GM19023 (cell line): ENCODE data around the gene CELF1.

Experiments
- ATAC-seq: cut with Tn5 transposase; IDR thresholded peaks from one replicate; pipeline ENCODE4 v1.9.1; 2021; ENCODE audit warnings: mild to moderate bottlenecking, moderate library complexity; ENCODE audit not compliant: unreplicated experiment

The CELF1 gene

DNA sequence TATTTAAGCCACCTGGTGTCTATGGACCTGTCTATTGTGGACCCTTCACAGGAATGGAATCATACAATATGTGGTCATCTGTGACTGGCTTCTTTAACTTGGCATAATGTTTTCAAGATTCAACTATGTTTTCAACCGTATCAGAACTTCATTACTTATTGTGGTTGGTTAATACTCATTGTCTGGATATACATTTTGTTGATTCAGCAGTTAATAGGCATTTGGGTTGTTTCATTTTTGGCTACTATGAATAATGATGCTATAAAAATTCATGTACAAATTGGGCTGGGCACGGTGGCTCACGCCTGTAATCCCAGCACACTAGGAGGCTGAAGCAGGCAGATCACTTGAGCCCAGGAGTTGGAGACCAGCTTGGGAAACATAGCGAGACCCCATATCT lies 101.5 kb downstream of the CELF1 start:
- ATAC-seq = no peak

DNA sequence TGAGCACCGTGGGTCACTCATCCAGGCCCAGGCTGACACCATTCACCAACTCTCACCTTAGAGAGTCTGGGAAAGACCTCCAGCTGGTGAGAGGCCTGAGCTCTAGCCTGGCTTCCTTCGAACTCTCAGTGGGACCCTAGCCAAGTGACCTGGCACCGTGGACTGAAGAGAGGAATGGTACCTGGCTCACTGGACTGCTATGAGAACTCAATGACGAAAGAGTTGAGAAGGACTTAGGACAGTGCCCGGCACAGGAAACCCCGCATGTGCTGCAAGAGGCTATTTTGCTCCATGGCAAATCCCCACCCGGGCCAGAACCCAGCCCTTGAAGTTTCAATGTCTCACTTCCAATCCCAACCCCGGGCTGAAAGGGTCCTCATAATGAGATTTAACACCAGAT lies 103.4 kb downstream of the CELF1 start:
- ATAC-seq = no peak

DNA sequence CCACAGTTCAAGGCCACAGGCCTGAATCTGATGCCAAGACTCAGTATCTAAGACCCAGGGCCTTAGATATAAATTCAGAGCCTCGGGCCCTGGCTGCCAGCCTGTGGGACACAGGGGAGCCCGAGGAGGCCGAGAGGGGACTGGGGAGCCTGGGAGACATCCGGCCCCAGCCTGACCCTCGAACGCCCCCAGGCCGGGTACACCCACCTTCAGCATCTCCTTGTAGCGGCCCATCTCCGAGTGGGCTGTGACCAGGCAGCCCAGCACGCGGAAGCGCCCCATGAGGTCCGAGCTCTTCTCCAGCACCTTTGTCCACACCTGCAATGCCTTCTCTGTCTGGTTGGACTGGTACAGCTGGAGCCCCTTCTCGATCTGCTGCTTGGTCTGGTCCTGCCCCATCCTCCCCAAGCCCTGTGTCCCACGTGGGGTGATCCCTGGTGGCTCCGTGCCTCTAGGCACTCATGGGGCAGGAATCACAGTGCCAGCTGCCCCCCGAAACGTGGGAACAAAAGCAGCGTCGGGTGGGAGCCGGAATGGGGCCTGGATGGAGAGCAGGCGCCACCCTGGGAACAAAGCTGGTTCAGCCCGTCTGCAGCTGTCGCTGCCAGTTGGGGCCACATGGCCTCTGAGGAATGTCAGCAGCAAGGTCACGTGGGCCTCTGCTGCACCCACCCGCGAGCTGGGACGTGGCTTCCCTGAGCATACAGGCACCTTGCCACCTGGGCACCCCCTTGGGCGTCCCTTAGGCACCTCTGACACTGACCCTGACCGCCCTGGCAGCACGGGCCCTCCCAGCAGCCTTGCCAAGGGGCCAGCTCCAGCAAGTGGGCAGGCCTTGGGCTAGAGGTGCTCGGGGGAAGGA lies 104.1 kb downstream of the CELF1 start, which contains the start of gene RAPSN:
RAPSN (minus strand) TSS at position 571 of the 862 bp plus-strand sequence; CDS start at position 399, 172 bp downstream.
- no peak for ATAC-seq

DNA sequence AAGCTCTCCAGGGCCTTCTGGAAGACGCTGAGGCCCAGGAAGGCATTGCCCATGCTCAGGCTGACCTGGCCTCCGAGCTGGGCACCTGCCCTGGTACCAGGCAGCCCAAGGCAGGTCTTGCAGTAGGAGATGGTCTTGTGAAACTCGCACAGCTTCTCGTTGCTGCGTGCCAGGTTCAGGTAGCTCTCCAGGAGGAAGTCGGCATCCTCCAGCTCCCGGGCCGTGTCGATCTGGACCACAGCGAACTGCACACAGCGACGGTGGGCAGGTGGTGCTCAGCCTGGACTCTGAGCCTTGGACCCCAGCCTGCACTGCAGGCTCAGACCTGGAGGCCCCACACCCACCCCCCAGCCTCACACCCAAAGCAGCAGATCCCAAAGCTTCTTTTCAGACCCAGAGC lies 105.0 kb downstream of the CELF1 start:
- no peak for ATAC-seq

DNA sequence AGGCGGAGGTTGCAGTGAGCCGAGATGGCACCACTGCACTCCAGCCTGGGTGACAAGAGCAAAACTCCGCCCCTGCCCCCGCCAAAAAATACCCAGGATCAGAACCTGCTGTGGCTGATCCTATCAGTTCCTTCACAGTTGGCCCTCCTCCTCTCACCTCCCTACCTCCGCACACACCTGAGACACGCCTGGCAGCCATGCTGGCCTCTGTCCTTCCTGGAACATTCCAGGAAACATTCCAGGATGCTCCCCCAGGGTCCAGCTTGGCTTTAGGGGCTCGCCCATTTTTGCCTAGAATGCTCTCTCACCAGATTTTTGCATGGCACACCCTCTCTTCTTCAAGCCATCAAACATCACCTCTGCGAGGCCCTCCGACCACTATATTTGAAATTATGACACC lies 106.1 kb downstream of the CELF1 start:
- no peak for ATAC-seq

DNA sequence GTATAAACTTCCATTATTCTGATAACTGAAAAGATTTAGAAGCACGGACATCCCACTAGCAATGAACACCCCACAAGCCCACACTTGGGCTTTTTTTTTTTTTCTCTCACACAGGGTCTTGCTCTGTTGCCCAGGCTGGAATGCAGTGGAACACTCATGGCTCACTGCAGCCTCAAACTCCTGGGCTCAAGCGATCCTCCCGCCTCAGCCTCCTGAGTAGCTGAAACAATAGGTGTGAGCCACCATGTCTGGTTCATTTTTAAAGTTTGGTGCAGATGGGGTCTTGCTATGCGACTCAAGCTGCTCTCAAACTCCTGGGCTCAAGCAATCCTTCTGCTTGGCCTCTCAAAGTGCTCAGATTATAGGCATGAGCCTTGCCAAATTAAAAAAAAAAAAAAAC lies 107.1 kb downstream of the CELF1 start:
- no peak for ATAC-seq

GRCh38 chr11:47443817-47444216 lies 109.1 kb downstream of the CELF1 start:
- ATAC-seq = no peak

DNA sequence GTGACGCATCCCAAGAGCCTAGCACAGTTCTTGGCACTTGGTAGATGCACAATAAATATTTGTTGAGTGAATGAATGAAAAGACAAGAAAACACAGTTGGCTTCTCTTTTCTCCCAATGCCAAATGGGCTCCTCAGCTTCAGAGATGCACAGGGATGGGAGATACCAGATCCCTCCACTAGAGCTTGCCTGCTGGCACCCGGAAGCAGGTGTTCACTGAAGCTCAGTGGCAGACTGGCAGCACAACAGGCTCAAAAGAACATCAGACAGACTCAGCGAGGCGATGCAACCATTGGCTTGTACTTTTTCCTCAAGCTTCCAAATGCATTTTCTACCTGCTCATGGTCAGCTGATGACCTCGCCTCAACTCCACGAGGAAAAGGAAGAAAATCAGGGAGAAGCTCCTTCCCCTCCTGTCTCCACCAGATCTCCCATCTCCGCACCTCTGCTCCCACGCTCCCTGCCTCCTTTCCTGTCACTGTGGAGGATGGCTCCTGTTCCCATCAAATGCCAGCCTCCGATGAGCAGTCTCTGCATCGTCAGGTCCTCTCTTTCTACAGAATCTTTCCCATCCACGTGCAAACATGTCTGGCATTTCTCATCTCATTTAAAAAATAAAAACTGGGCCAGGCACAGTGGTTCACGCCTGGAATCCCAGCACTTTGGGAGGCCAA lies 109.8 kb downstream of the CELF1 start:
- no peak for ATAC-seq

GRCh38 chr11:47442514-47442913 lies 110.4 kb downstream of the CELF1 start:
- ATAC-seq = no peak

GRCh38 chr11:47441421-47441820 lies 111.5 kb downstream of the CELF1 start:
- ATAC-seq = no peak

- ATAC-seq = no peak
Measured at GRCh38 chr11:47440054-47440476, 112.9 kb downstream of the CELF1 start.

- ATAC-seq = no peak
Measured at GRCh38 chr11:47438721-47439120, 114.2 kb downstream of the CELF1 start.

DNA sequence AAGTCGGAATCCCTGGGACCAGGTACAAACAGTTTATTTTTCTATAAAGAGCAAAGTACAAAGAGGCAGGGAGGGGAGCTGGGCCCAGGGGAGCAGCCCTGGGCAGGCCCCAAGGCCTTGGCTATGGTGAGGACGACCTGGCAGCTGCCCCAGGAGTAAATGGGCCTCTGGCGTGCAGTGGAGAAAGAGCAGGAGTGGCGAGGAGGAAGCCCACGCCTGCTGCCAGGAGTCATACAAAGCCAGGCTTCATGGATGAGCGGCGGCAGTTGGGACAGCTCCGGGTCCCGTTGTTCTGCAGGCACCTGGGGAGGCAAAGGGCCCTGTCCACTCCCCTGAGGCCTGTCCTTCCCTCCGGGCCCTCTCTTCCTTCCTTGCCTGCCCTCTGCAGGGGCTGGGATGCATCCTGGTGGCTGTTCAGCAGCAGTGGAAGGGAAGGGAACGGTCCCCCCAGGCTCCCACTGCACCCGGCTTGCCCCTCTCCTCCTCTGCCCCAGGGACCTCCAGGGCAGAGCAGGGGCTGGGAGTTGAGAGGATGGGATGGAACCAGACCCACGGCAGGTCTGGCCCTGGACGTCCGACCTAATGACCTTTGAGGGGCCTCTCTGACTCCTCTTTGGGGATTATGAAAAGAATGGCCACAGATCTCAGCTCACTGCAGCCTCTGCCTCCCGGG lies 115.0 kb downstream of the CELF1 start:
- no peak for ATAC-seq

DNA sequence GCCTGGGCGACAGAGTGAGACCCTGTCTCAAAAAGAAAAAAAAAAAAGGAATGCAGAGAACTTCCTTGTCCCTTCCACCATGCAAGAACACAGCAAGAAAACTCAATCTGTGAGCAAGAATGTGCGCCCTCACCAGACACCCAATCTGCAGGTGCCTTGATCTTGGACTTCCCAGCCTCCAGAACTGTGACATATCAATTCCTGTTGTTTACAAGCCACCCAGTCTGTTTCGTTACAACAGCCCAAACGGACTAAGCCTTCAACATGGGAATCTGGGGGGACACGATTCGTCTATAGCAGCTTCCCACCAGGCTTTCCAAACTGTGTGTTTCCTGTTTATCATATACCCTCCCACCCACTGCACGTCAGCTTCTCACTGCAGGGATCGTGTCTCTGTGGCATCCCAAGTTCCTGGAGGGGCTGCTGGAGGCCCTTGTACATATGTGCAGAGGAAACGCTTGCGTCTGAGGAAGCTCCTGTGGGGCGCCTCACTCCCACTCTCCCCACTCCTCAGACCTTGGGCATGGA lies 115.7 kb downstream of the CELF1 start:
- ATAC-seq = no peak

GRCh38 chr11:47436726-47437125 lies 116.2 kb downstream of the CELF1 start:
- no peak for ATAC-seq

- no peak for ATAC-seq
Measured at GRCh38 chr11:47435687-47436086, 117.2 kb downstream of the CELF1 start.

DNA sequence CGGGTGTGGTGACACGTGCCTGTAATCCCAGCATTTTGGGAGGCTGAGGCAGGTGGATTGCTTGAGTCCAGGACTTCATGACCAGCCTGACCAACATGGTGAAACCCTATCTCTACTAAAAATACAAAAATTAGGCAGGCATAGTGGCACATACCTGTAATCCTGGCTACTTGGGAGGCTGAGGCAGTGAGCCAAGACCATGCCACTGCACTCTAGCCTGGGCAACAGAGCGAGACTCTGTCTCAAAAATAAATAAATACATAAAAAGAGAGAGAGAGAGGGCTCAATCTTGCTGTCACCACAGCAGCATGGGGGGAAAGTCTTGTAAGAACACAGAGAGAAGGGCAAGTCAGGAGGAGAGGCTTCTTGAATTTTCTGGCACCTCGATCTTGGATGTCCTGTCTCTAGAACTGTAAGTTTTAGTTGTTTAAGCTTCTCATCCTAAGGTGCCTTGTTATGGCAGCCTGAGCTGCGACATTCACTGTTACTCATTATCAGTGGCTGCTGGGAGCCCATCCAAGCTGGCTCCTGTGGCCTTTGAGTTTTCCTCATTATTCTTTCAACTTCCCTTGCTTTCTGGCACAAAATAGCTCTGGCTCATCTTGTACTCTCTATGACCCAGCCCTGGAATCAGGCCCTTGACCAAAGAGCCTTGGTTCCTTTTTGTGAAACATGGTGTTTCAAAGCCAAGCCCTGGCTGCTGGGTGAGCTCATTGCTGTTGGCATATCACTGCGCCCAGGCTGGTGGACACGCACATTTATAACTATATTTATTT lies 118.7 kb downstream of the CELF1 start:
- no peak for ATAC-seq

DNA sequence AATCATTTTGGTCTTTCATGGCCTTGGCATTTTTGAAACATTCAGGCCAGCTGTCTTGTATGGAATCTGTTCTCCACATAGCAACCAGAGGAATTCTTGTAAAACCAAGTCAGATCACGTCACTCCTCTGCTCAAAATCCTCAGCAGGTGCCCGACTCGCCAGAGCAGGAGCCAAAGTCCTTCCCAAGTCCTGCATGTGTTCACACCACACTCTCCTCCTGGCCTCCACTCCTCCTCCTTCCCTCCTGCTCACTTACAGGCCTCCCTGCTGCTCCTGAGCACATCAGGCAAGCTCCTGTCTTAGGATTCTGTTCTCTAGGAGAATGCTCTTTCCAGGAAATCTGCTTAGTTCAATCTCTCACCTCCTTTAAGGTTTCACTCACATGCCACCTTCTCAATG lies 119.8 kb downstream of the CELF1 start:
- no peak for ATAC-seq

DNA sequence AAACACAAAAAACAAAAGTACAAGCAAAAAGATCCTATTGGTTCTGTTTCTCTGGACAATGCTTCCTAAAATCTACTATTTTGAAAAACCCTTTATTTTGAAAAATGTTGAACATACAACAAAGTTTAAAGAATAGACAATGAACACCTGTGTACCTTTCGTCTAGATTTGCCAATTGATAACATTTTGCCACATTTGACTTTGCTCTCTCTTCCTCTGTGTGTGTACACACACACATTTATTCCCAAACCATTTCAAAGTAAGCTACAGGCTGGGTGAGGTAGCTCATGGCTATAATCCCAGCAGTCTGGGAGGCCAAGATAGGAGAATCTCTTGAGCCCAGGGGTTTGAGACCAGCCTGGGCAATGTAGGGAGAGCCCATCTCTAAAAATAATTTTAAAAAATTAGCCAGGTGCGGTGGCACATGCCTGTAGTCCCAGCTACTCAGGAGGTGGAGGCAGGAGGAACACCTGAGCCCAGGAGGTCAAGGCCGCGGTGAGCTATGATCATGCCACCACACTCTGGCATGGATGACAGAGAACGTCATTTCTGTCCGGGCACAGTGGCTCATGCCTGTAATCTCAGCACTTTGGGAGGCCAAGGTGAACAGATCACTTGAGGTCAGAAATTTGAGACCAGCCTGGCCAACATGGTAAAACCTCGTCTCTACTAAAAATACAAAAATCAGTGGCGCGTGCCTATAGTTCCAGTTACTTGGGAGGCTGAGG lies 121.4 kb downstream of the CELF1 start:
- ATAC-seq = no peak

DNA sequence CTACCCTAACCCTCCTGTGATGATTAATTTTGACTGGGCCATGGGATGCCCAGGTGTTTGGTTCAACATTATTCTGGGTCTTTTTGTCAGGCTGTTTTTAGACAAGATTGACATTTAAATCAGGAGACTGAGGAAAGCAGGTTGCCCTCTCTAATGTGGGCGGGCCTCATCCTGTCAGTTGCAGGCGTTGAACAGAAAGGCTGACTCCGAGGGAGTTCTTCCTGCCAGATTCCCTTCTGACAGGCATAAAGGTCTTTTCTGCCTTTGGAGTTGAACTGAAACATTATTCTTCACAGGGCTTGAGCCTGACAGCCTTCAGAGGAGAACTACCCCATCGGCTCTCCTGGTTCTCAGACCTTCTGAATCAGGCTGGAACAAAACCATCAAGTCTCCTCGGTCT lies 122.4 kb downstream of the CELF1 start:
- ATAC-seq = no peak
